ENCODE results near the gene DLX4. TPM values are rescaled to one million over a fixed set of nuclear protein-coding genes. Genes with fewer than 3 reads are reported as not detected.

Gene DLX4
- total RNA-seq, 2 donors from 2014 or later, result 1.9 to 3.0 TPM

GRCh38 chr17:49976163-49976827 lies 7.3 kb downstream of the DLX4 start:
- no peak for DNase-seq
- no peaks in the 10 kb centered on the region for H3K9me3 Mint-ChIP-seq
- no peak overlapping the region for H3K27ac Mint-ChIP-seq
- no peak for ATAC-seq (replicated peaks in 1 of 2)
- peaks cover 50% of the 10 kb centered on the region for H3K27me3 Mint-ChIP-seq (ENCODE audit: low read depth)
- peaks cover 6% of the 10 kb centered on the region for H3K4me1 Mint-ChIP-seq (ENCODE audit: low read depth)
- H3K36me3 Mint-ChIP-seq (ENCODE audit: insufficient read depth in 2 of 2), result no peaks in the 10 kb centered on the region
- H3K4me3 Mint-ChIP-seq, result no peak overlapping the region

GRCh38 chr17:49976828-49977202 lies 7.8 kb downstream of the DLX4 start:
- H3K4me1 Mint-ChIP-seq (ENCODE audit: low read depth), result peaks cover under 1% of the 10 kb centered on the region
- H3K4me3 Mint-ChIP-seq, result no peak overlapping the region
- H3K36me3 Mint-ChIP-seq (ENCODE audit: insufficient read depth in 2 of 2), result no peaks in the 10 kb centered on the region
- DNase-seq (no peak), ATAC-seq (replicated peaks in 1 of 2) (no peak)
- H3K9me3 Mint-ChIP-seq, result no peaks in the 10 kb centered on the region
- peaks cover 48% of the 10 kb centered on the region for H3K27me3 Mint-ChIP-seq (ENCODE audit: low read depth)
- H3K27ac Mint-ChIP-seq, result no peak overlapping the region

- peaks cover 47% of the 10 kb centered on the region for H3K27me3 Mint-ChIP-seq (ENCODE audit: low read depth)
- no peaks in the 10 kb centered on the region for H3K9me3 Mint-ChIP-seq
- no peaks in the 10 kb centered on the region for H3K4me1 Mint-ChIP-seq (ENCODE audit: low read depth)
- no peak overlapping the region for H3K4me3 Mint-ChIP-seq
- DNase-seq, result no peak
- ATAC-seq (replicated peaks in 1 of 2), result no peak
- no peaks in the 10 kb centered on the region for H3K36me3 Mint-ChIP-seq (ENCODE audit: insufficient read depth in 2 of 2)
- H3K27ac Mint-ChIP-seq, result no peak overlapping the region
Measured at GRCh38 chr17:49977463-49978389, 8.7 kb downstream of the DLX4 start.

GRCh38 chr17:49978501-49978900 lies 9.5 kb downstream of the DLX4 start:
- Mint-ChIP-seq H3K4me3 (no peak overlapping the region), H3K9me3 (no peaks in the 10 kb centered on the region), H3K27me3 (ENCODE audit: low read depth) (peaks cover 39% of the 10 kb centered on the region), H3K27ac (no peak overlapping the region), H3K36me3 (ENCODE audit: insufficient read depth in 2 of 2) (no peaks in the 10 kb centered on the region), H3K4me1 (ENCODE audit: low read depth) (no peaks in the 10 kb centered on the region)
- no peak for DNase-seq
- no peak for ATAC-seq (replicated peaks in 1 of 2)

- ATAC-seq (replicated peaks in 1 of 2) (no peak), DNase-seq (no peak)
- H3K4me1 Mint-ChIP-seq (ENCODE audit: low read depth), result no peaks in the 10 kb centered on the region
- H3K9me3 Mint-ChIP-seq, result no peaks in the 10 kb centered on the region
- no peak overlapping the region for H3K27ac Mint-ChIP-seq
- H3K36me3 Mint-ChIP-seq (ENCODE audit: insufficient read depth in 2 of 2), result no peaks in the 10 kb centered on the region
- no peak overlapping the region for H3K4me3 Mint-ChIP-seq
- H3K27me3 Mint-ChIP-seq (ENCODE audit: low read depth), result peaks cover 34% of the 10 kb centered on the region
Measured at GRCh38 chr17:49979748-49980479, 10.9 kb downstream of the DLX4 start.

GRCh38 chr17:49980703-49981197 lies 11.8 kb downstream of the DLX4 start:
- no peak for DNase-seq
- no peaks in the 10 kb centered on the region for H3K4me1 Mint-ChIP-seq (ENCODE audit: low read depth)
- no peak for ATAC-seq (replicated peaks in 1 of 2)
- no peak overlapping the region for H3K4me3 Mint-ChIP-seq
- peaks cover 29% of the 10 kb centered on the region for H3K27me3 Mint-ChIP-seq (ENCODE audit: low read depth)
- H3K36me3 Mint-ChIP-seq (ENCODE audit: insufficient read depth in 2 of 2), result no peaks in the 10 kb centered on the region
- H3K9me3 Mint-ChIP-seq, result no peaks in the 10 kb centered on the region
- H3K27ac Mint-ChIP-seq, result no peak overlapping the region

GRCh38 chr17:49984283-49984682 lies 15.3 kb downstream of the DLX4 start:
- DNase-seq (no peak), ATAC-seq (replicated peaks in 1 of 2) (no peak)
- peaks cover 53% of the 10 kb centered on the region for H3K27me3 Mint-ChIP-seq (ENCODE audit: low read depth)
- no peaks in the 10 kb centered on the region for H3K9me3 Mint-ChIP-seq
- H3K27ac Mint-ChIP-seq, result no peak overlapping the region
- H3K36me3 Mint-ChIP-seq (ENCODE audit: insufficient read depth in 2 of 2), result no peaks in the 10 kb centered on the region
- no peaks in the 10 kb centered on the region for H3K4me1 Mint-ChIP-seq (ENCODE audit: low read depth)
- H3K4me3 Mint-ChIP-seq, result no peak overlapping the region

- DNase-seq (no peak), ATAC-seq (replicated peaks in 1 of 2) (no peak)
- Mint-ChIP-seq H3K27me3 (ENCODE audit: low read depth) (peaks cover 56% of the 10 kb centered on the region), H3K4me1 (ENCODE audit: low read depth) (no peaks in the 10 kb centered on the region), H3K27ac (no peak overlapping the region), H3K9me3 (no peaks in the 10 kb centered on the region), H3K4me3 (no peak overlapping the region), H3K36me3 (ENCODE audit: insufficient read depth in 2 of 2) (no peaks in the 10 kb centered on the region)
Measured at GRCh38 chr17:49984776-49985175, 15.8 kb downstream of the DLX4 start.

GRCh38 chr17:49985310-49985990 lies 16.5 kb downstream of the DLX4 start:
- H3K4me1 Mint-ChIP-seq (ENCODE audit: low read depth), result no peaks in the 10 kb centered on the region
- DNase-seq, result no peak
- no peaks in the 10 kb centered on the region for H3K36me3 Mint-ChIP-seq (ENCODE audit: insufficient read depth in 2 of 2)
- H3K27me3 Mint-ChIP-seq (ENCODE audit: low read depth), result peaks cover 62% of the 10 kb centered on the region
- no peak for ATAC-seq (replicated peaks in 1 of 2)
- H3K4me3 Mint-ChIP-seq, result no peak overlapping the region
- H3K9me3 Mint-ChIP-seq, result no peaks in the 10 kb centered on the region
- H3K27ac Mint-ChIP-seq, result no peak overlapping the region

- H3K36me3 Mint-ChIP-seq (ENCODE audit: insufficient read depth in 2 of 2), result no peaks in the 10 kb centered on the region
- H3K27ac Mint-ChIP-seq, result no peak overlapping the region
- H3K4me3 Mint-ChIP-seq, result no peak overlapping the region
- no peaks in the 10 kb centered on the region for H3K9me3 Mint-ChIP-seq
- peaks cover 57% of the 10 kb centered on the region for H3K27me3 Mint-ChIP-seq (ENCODE audit: low read depth)
- H3K4me1 Mint-ChIP-seq (ENCODE audit: low read depth), result no peaks in the 10 kb centered on the region
- ATAC-seq (replicated peaks in 1 of 2) (no peak), DNase-seq (no peak)
Measured at GRCh38 chr17:49986396-49987289, 17.7 kb downstream of the DLX4 start.

- no peaks in the 10 kb centered on the region for H3K36me3 Mint-ChIP-seq (ENCODE audit: insufficient read depth in 2 of 2)
- peaks cover 61% of the 10 kb centered on the region for H3K27me3 Mint-ChIP-seq (ENCODE audit: low read depth)
- no peaks in the 10 kb centered on the region for H3K9me3 Mint-ChIP-seq
Measured at GRCh38 chr17:49987290-49987585, 18.2 kb downstream of the DLX4 start.

More at GRCh38 chr17:49987290-49987585, 18.2 kb downstream of the DLX4 start:
- Mint-ChIP-seq H3K27ac (no peak overlapping the region), H3K4me1 (ENCODE audit: low read depth) (no peaks in the 10 kb centered on the region), H3K4me3 (no peak overlapping the region)
- DNase-seq, result no peak
- no peak for ATAC-seq (replicated peaks in 1 of 2)

All from activated T-cell treated with anti-CD3 and anti-CD28 coated beads, Interleukin-2, amount 50 U/mL, for 72 hours (primary cell).